ENCODE results near the gene GAB2. TPM values are rescaled to one million over a fixed set of nuclear protein-coding genes. Genes with fewer than 3 reads are reported as not detected.

Gene GAB2
- total RNA-seq, 4 donors from 2014 or later = 8.1 to 18.1 (median 13.4) TPM

- TF ChIP-seq CTCF (IDR thresholded peaks at IDR 0.05) (no peak), POLR2A (IDR thresholded peaks at IDR 0.05) (no peak)
Observed at GRCh38 chr11:78336877-78337553, 80.6 kb downstream of the GAB2 start.

DNA sequence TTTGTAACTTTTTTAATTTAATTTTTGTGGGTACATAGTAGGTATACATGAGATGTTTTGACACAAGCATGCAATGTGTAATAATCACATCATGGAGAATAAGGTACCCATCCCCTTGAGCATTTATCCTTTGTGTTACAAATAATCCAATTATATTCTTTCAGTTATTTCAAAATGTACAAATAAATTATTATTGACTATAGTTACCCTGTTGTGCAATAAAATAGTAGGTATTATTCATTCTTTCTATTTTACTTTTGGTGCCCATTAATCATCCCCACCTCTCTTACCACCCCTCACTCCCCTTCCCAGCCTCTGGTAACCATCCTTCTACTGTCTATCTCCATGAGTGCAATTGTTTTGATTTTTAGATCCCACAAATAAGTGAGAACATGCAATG is 83.5 kb downstream of the GAB2 start:
- no peaks in the 10 kb centered on the region for H3K36me3 ChIP-seq
- no peak for DNase-seq
- H3K27ac ChIP-seq = no peak overlapping the region
- intact Hi-C loops (cut with DNase I) = no loop called here
- no peak overlapping the region for H3K4me3 ChIP-seq (replicated peaks in 1 of 3)
- no peaks in the 10 kb centered on the region for H3K27me3 ChIP-seq
- peaks cover 0 to 6% of the 10 kb centered on the region in 2 donors for H3K4me1 ChIP-seq
- H3K9me3 ChIP-seq = no peaks in the 10 kb centered on the region
- no peak for TF ChIP-seq CTCF (IDR thresholded peaks at IDR 0.05)
- no peak for TF ChIP-seq POLR2A (IDR thresholded peaks at IDR 0.05)

More at GRCh38 chr11:78336877-78337553, 80.6 kb downstream of the GAB2 start:
- Histone ChIP-seq H3K9me3 (no peaks in the 10 kb centered on the region), H3K36me3 (no peaks in the 10 kb centered on the region), H3K27ac (no peak overlapping the region), H3K4me1 (peaks cover 0 to 6% of the 10 kb centered on the region in 2 donors), H3K27me3 (no peaks in the 10 kb centered on the region), H3K4me3 (replicated peaks in 1 of 3) (no peak overlapping the region)
- no peak for DNase-seq
- 85 to 86% methylated on average over 4 of the region's 4 CpGs for WGBS, 2 donors
- intact Hi-C loops (cut with DNase I) = no loop called here

- Histone ChIP-seq H3K27ac (no peak overlapping the region), H3K4me1 (peaks cover 0 to 6% of the 10 kb centered on the region in 2 donors), H3K36me3 (no peaks in the 10 kb centered on the region), H3K27me3 (no peaks in the 10 kb centered on the region), H3K9me3 (no peaks in the 10 kb centered on the region), H3K4me3 (replicated peaks in 1 of 3) (no peak overlapping the region)
- WGBS, 2 donors = 80 to 81% methylated on average over 1 of the region's 1 CpG
- DNase-seq = no peak
- intact Hi-C loops (cut with DNase I) = no loop called here
- TF ChIP-seq POLR2A (IDR thresholded peaks at IDR 0.05) (no peak), CTCF (IDR thresholded peaks at IDR 0.05) (no peak)
Observed at GRCh38 chr11:78332872-78333271, 84.7 kb downstream of the GAB2 start.

- intact Hi-C loops (cut with DNase I) = no loop called here
- peaks cover 0 to 6% of the 10 kb centered on the region in 2 donors for H3K4me1 ChIP-seq
- no peaks in the 10 kb centered on the region for H3K9me3 ChIP-seq
- H3K36me3 ChIP-seq = no peaks in the 10 kb centered on the region
- H3K27me3 ChIP-seq = no peaks in the 10 kb centered on the region
- no peak for DNase-seq
- WGBS, 2 donors = 84 to 97% methylated on average over 1 of the region's 1 CpG
- no peak for TF ChIP-seq CTCF (IDR thresholded peaks at IDR 0.05)
- TF ChIP-seq POLR2A (IDR thresholded peaks at IDR 0.05) = no peak
- H3K4me3 ChIP-seq (replicated peaks in 1 of 3) = no peak overlapping the region
- H3K27ac ChIP-seq = no peak overlapping the region
Observed at GRCh38 chr11:78332174-78332866, 85.3 kb downstream of the GAB2 start.

DNA sequence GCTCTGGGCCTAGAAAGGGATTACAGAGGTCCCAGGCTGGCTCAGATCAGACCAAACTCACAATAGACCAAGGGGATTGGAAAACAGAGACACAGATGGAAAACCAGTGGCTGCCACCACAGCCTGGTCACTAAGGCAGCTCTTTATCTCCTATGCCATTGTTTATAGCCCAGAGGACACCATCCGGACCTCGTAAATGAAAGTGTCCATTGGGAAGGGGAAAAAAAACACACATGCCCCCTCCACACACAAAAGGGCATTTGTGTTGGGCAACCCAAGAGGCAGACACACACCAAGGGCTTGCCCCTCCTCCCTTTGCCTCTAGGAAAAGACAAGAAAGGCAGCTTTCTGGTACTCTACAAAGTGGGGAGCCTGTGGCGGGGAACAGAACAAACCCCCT is 85.9 kb downstream of the GAB2 start:
- no peak for TF ChIP-seq POLR2A (IDR thresholded peaks at IDR 0.05)
- Histone ChIP-seq H3K9me3 (no peaks in the 10 kb centered on the region), H3K27me3 (no peaks in the 10 kb centered on the region), H3K4me1 (peaks cover 0 to 6% of the 10 kb centered on the region in 2 donors), H3K36me3 (no peaks in the 10 kb centered on the region), H3K4me3 (replicated peaks in 1 of 3) (no peak overlapping the region), H3K27ac (no peak overlapping the region)
- WGBS, 2 donors = 72 to 75% methylated on average over 3 of the region's 3 CpGs
- intact Hi-C loops (cut with DNase I) = no loop called here
- no peak for DNase-seq

Measured in thyroid gland (tissue), 4 donors.